ENCODE data around the gene ELP2.
"Not testable (repeated sequence)": the region's sequence is repeated elsewhere in the genome, so short reads cannot be mapped to it uniquely, and the experiment has no call there.

ELP2 gene

DNA sequence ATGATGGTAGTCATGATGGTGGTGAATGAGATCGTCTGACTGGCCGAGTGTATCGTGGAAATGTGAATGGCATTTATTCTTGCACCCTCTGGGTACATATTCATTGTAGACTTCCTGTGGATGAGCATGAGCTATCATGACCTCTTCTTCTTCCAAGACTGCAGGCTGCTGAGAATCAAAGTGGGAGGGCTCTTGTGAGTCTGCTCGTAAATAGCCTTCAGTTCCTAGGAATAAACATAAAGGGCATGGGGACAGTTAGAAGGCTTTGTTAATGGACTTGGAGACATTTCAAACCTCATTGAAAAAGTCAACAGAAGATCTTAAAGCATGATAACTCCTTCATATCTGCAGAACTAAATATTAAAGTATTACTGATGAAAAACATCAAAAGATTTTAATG lies 15.4 kb upstream of the ELP2 start:
- no peak overlapping the region for H3K4me2 ChIP-seq (ENCODE audit: low read length, poor library complexity, severe bottlenecking)
- H3K4ac ChIP-seq (ENCODE audit: low read depth in 1 of 2, low read length in 2 of 2) = no peak overlapping the region
- H3K4me3 ChIP-seq (ENCODE audit: insufficient read depth in 1 of 2, low read depth in 1 of 2, low read length in 2 of 2) = no peak overlapping the region
- H3K9ac ChIP-seq (ENCODE audit: low read length) = no peak overlapping the region
- no peak overlapping the region for H2BK12ac ChIP-seq (ENCODE audit: low read length in 2 of 2)
- no peak overlapping the region for H2BK5ac ChIP-seq (ENCODE audit: low read depth, low read length, poor library complexity, severe bottlenecking)
- H3K14ac ChIP-seq (ENCODE audit: low read length in 2 of 2) = no peak overlapping the region
- H2BK15ac ChIP-seq (ENCODE audit: low read depth, poor library complexity, severe bottlenecking) = no peak overlapping the region
- no peak overlapping the region for H4K91ac ChIP-seq (ENCODE audit: low read length)
- no peak for DNase-seq
- H2AFZ ChIP-seq (ENCODE audit: low read depth, low read length) = no peak overlapping the region
- no peak overlapping the region for H4K8ac ChIP-seq (ENCODE audit: low read length)
- no peak overlapping the region for H2AK5ac ChIP-seq (ENCODE audit: low read length, severe bottlenecking)
- no peak overlapping the region for H2BK120ac ChIP-seq (ENCODE audit: low read depth, low read length)
- WGBS = 63% methylated on average over 1 of the region's 4 CpGs
- no peak overlapping the region for H3K23ac ChIP-seq (ENCODE audit: low read length in 2 of 2)
- no peak overlapping the region for H3K18ac ChIP-seq (ENCODE audit: low read depth in 1 of 2, low read length in 2 of 2)
- H3K9me3 ChIP-seq (ENCODE audit: control insufficient read depth, low read length) = no peaks in the 10 kb centered on the region
- H3K27me3 ChIP-seq (ENCODE audit: control insufficient read depth in 1 of 2, insufficient read depth in 1 of 2, low read length in 2 of 2) = no peaks in the 10 kb centered on the region
- no peaks in the 10 kb centered on the region for H3K4me1 ChIP-seq (ENCODE audit: control insufficient read depth, insufficient read depth, low read depth, low read length)
- H3K79me1 ChIP-seq (replicated peaks; ENCODE audit: low read length, poor library complexity, severe bottlenecking) = peaks cover 12% of the 10 kb centered on the region
- no peak overlapping the region for H3K27ac ChIP-seq (ENCODE audit: low read length, poor library complexity, severe bottlenecking)
- H3K36me3 ChIP-seq (ENCODE audit: control insufficient read depth in 1 of 2, insufficient read depth in 2 of 2, low read depth in 1 of 2, low read length in 2 of 2) = peaks cover 30 to 87% of the 10 kb centered on the region in 2 experiments

DNA sequence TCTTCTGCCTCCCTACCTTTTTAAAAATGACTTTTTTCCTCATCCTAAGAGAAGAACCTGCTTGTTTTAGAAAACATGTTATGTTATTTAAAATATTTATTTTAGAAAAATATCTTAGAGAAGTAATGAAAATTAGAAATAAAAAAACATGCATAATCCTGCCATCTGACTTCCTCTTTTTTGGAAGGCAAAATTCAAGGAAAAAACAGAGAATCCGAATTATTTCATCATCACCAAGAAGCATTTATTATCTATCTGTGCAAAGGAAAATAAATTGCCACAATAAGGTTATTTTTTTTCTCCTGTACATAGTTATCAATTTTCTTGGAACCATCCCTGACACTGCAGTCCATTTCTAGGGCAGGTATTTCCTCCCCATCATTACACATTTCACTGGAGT lies 15.0 kb upstream of the ELP2 start:
- no peak overlapping the region for H2BK15ac ChIP-seq (ENCODE audit: low read depth, poor library complexity, severe bottlenecking)
- no peak overlapping the region for H4K8ac ChIP-seq (ENCODE audit: low read length)
- H3K79me1 ChIP-seq (replicated peaks; ENCODE audit: low read length, poor library complexity, severe bottlenecking) = peaks cover 14% of the 10 kb centered on the region
- H3K4me1 ChIP-seq (ENCODE audit: control insufficient read depth, insufficient read depth, low read depth, low read length) = no peaks in the 10 kb centered on the region
- no peak overlapping the region for H3K27ac ChIP-seq (ENCODE audit: low read length, poor library complexity, severe bottlenecking)
- peaks cover 30 to 87% of the 10 kb centered on the region in 2 experiments for H3K36me3 ChIP-seq (ENCODE audit: control insufficient read depth in 1 of 2, insufficient read depth in 2 of 2, low read depth in 1 of 2, low read length in 2 of 2)
- no peak overlapping the region for H2BK120ac ChIP-seq (ENCODE audit: low read depth, low read length)
- DNase-seq = no peak
- H3K18ac ChIP-seq (ENCODE audit: low read depth in 1 of 2, low read length in 2 of 2) = no peak overlapping the region
- H2AK5ac ChIP-seq (ENCODE audit: low read length, severe bottlenecking) = no peak overlapping the region
- WGBS = 100% methylated on average over 1 of the region's 1 CpG
- H3K4me3 ChIP-seq (ENCODE audit: insufficient read depth in 1 of 2, low read depth in 1 of 2, low read length in 2 of 2) = no peak overlapping the region
- no peaks in the 10 kb centered on the region for H3K9me3 ChIP-seq (ENCODE audit: control insufficient read depth, low read length)
- H3K4ac ChIP-seq (ENCODE audit: low read depth in 1 of 2, low read length in 2 of 2) = no peak overlapping the region
- no peak overlapping the region for H2BK5ac ChIP-seq (ENCODE audit: low read depth, low read length, poor library complexity, severe bottlenecking)
- no peak overlapping the region for H3K9ac ChIP-seq (ENCODE audit: low read length)
- H3K14ac ChIP-seq (ENCODE audit: low read length in 2 of 2) = no peak overlapping the region
- no peak overlapping the region for H3K4me2 ChIP-seq (ENCODE audit: low read length, poor library complexity, severe bottlenecking)
- H3K23ac ChIP-seq (ENCODE audit: low read length in 2 of 2) = no peak overlapping the region
- H2AFZ ChIP-seq (ENCODE audit: low read depth, low read length) = no peak overlapping the region
- H3K27me3 ChIP-seq (ENCODE audit: control insufficient read depth in 1 of 2, insufficient read depth in 1 of 2, low read length in 2 of 2) = no peaks in the 10 kb centered on the region
- H2BK12ac ChIP-seq (ENCODE audit: low read length in 2 of 2) = no peak overlapping the region
- H4K91ac ChIP-seq (ENCODE audit: low read length) = no peak overlapping the region

DNA sequence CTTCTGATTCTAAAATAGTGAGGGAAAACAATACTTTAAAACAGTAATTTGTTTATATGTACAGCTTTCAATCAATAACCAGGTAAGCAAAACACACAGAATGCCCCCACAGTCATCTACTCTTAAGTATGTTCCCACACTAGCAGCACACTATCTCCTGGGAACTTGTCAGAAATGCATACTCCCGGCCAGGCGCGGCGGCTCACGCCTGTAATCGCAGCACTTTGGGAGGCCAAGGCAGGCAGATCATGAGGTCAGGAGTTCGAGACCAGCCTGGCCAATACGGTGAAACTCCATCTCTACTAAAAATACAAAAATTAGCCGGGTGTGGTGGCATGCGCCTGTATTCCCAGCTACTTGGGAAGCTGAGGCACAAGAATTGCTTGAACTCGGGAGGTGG lies 12.9 kb upstream of the ELP2 start:
- not testable (repeated sequence) for H4K91ac ChIP-seq (ENCODE audit: low read length); H3K23ac ChIP-seq (ENCODE audit: low read length in 2 of 2); H3K4me1 ChIP-seq (ENCODE audit: control insufficient read depth, insufficient read depth, low read depth, low read length); H3K4me2 ChIP-seq (ENCODE audit: low read length, poor library complexity, severe bottlenecking); H3K18ac ChIP-seq (ENCODE audit: low read depth in 1 of 2, low read length in 2 of 2); H2BK5ac ChIP-seq (ENCODE audit: low read depth, low read length, poor library complexity, severe bottlenecking); H2AFZ ChIP-seq (ENCODE audit: low read depth, low read length); H2AK5ac ChIP-seq (ENCODE audit: low read length, severe bottlenecking); H3K9me3 ChIP-seq (ENCODE audit: control insufficient read depth, low read length); H3K4me3 ChIP-seq (ENCODE audit: insufficient read depth in 1 of 2, low read depth in 1 of 2, low read length in 2 of 2); H2BK120ac ChIP-seq (ENCODE audit: low read depth, low read length); H3K27ac ChIP-seq (ENCODE audit: low read length, poor library complexity, severe bottlenecking); H3K14ac ChIP-seq (ENCODE audit: low read length in 2 of 2); H3K4ac ChIP-seq (ENCODE audit: low read depth in 1 of 2, low read length in 2 of 2); H4K8ac ChIP-seq (ENCODE audit: low read length); DNase-seq; H2BK15ac ChIP-seq (ENCODE audit: low read depth, poor library complexity, severe bottlenecking); H3K27me3 ChIP-seq (ENCODE audit: control insufficient read depth in 1 of 2, insufficient read depth in 1 of 2, low read length in 2 of 2); H3K9ac ChIP-seq (ENCODE audit: low read length); H2BK12ac ChIP-seq (ENCODE audit: low read length in 2 of 2)
- WGBS = 91% methylated on average over 11 of the region's 11 CpGs
- H3K79me1 ChIP-seq (replicated peaks; ENCODE audit: low read length, poor library complexity, severe bottlenecking) = peaks cover 14% of the 10 kb centered on the region
- H3K36me3 ChIP-seq (ENCODE audit: control insufficient read depth in 1 of 2, insufficient read depth in 2 of 2, low read depth in 1 of 2, low read length in 2 of 2) = peaks cover 28 to 91% of the 10 kb centered on the region in 2 experiments

DNA sequence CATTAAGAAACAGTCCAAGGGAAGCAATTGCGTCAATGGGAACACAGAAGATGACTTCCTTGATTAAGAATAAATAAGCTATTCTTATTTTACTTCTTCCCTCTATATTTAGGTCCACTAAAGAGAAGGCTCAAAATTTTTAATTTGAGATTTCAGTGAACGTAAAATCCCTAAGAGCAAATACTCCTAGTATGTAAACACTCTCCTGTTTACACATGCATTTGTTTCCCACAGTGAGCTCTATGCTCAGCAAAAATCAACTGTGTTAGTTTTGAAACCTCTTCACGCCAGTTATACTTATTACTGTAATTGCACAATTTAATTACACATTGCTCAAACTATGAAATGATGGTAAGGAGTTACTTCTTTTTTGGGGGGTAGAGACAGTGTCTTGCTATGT lies 9.4 kb upstream of the ELP2 start:
- Histone ChIP-seq H3K4me2 (ENCODE audit: low read length, poor library complexity, severe bottlenecking) (no peak overlapping the region), H3K36me3 (ENCODE audit: control insufficient read depth in 1 of 2, insufficient read depth in 2 of 2, low read depth in 1 of 2, low read length in 2 of 2) (peaks cover 21 to 92% of the 10 kb centered on the region in 2 experiments), H2AK5ac (ENCODE audit: low read length, severe bottlenecking) (no peak overlapping the region), H3K4ac (ENCODE audit: low read depth in 1 of 2, low read length in 2 of 2) (no peak overlapping the region), H3K9ac (ENCODE audit: low read length) (no peak overlapping the region), H3K79me1 (replicated peaks; ENCODE audit: low read length, poor library complexity, severe bottlenecking) (peaks cover 25% of the 10 kb centered on the region), H2BK12ac (ENCODE audit: low read length in 2 of 2) (no peak overlapping the region), H3K14ac (ENCODE audit: low read length in 2 of 2) (no peak overlapping the region), H2AFZ (ENCODE audit: low read depth, low read length) (no peak overlapping the region), H3K4me1 (ENCODE audit: control insufficient read depth, insufficient read depth, low read depth, low read length) (no peaks in the 10 kb centered on the region), H4K91ac (ENCODE audit: low read length) (no peak overlapping the region), H3K9me3 (ENCODE audit: control insufficient read depth, low read length) (no peaks in the 10 kb centered on the region), H4K8ac (ENCODE audit: low read length) (no peak overlapping the region), H3K18ac (ENCODE audit: low read depth in 1 of 2, low read length in 2 of 2) (no peak overlapping the region), H3K23ac (ENCODE audit: low read length in 2 of 2) (no peak overlapping the region), H2BK5ac (ENCODE audit: low read depth, low read length, poor library complexity, severe bottlenecking) (no peak overlapping the region), H3K27me3 (ENCODE audit: control insufficient read depth in 1 of 2, insufficient read depth in 1 of 2, low read length in 2 of 2) (no peaks in the 10 kb centered on the region), H2BK120ac (ENCODE audit: low read depth, low read length) (no peak overlapping the region), H3K27ac (ENCODE audit: low read length, poor library complexity, severe bottlenecking) (no peak overlapping the region), H2BK15ac (ENCODE audit: low read depth, poor library complexity, severe bottlenecking) (no peak overlapping the region), H3K4me3 (ENCODE audit: insufficient read depth in 1 of 2, low read depth in 1 of 2, low read length in 2 of 2) (no peak overlapping the region)
- WGBS = 92% methylated on average over 1 of the region's 3 CpGs
- DNase-seq = no peak
